HG03066 (cell line): Measurements from ENCODE around the gene ELAVL2.
A peak's percentile ranks its signal among the peaks of the same experiment; 100 is the strongest.

ENCODE experiments used
- ATAC-seq: cut with Tn5 transposase; IDR thresholded peaks from one replicate; pipeline ENCODE4 v1.9.1; 2021; ENCODE audit warnings: low read depth; ENCODE audit not compliant: unreplicated experiment

The ELAVL2 gene

GRCh38 chr9:23826120-23826629, at the start of gene ELAVL2:
Gene ELAVL2 (minus strand): TSS chr9:23826240. CDS start chr9:23762234, 64,006 bp downstream.
- peak; percentile 84 for ATAC-seq

- no peak for ATAC-seq
Measured at GRCh38 chr9:23858234-23858633, 32.2 kb upstream of the ELAVL2 start.

GRCh38 chr9:23855873-23856604, 30.0 kb upstream of the ELAVL2 start:
- ATAC-seq = no peak

GRCh38 chr9:23850690-23851629, 24.9 kb upstream of the ELAVL2 start:
- ATAC-seq = no peak

GRCh38 chr9:23850242-23850689, 24.2 kb upstream of the ELAVL2 start:
- no peak for ATAC-seq

GRCh38 chr9:23849379-23850035, 23.5 kb upstream of the ELAVL2 start:
- ATAC-seq = no peak

- ATAC-seq = no peak
Measured at GRCh38 chr9:23842565-23843129, 16.6 kb upstream of the ELAVL2 start.

- ATAC-seq = no peak
Measured at GRCh38 chr9:23841304-23841703, 15.3 kb upstream of the ELAVL2 start.

- no peak for ATAC-seq
Measured at GRCh38 chr9:23837038-23837437, 11.0 kb upstream of the ELAVL2 start.

GRCh38 chr9:23830929-23831730, 5.1 kb upstream of the ELAVL2 start:
- no peak for ATAC-seq

GRCh38 chr9:23830476-23830805, 4.4 kb upstream of the ELAVL2 start:
- no peak for ATAC-seq

- no peak for ATAC-seq
Measured at GRCh38 chr9:23829580-23830475, 3.8 kb upstream of the ELAVL2 start.

- no peak for ATAC-seq
Measured at GRCh38 chr9:23825700-23826099, 340 bp downstream of the ELAVL2 start.

GRCh38 chr9:23824830-23825591, 1.0 kb downstream of the ELAVL2 start:
- ATAC-seq = no peak

- no peak for ATAC-seq
Measured at GRCh38 chr9:23823986-23824829, 1.8 kb downstream of the ELAVL2 start.

GRCh38 chr9:23823269-23823668, 2.8 kb downstream of the ELAVL2 start:
- ATAC-seq = no peak
